ENCODE data around the gene DSTN. TPM values are rescaled to one million over a fixed set of nuclear protein-coding genes. Genes with fewer than 3 reads are reported as not detected.

The DSTN gene
- total RNA-seq, 1 experiment from 2014 or later = 412 TPM

- no peaks in the 10 kb centered on the region for H3K9me3 ChIP-seq (ENCODE audit: control insufficient read depth, insufficient read depth, low read depth, low read length)
- in situ Hi-C loops (cut with HindIII; ENCODE audit: low pct_unique_long_range_greater_than_20kb, low sequenced_read_pairs) (no loop called here), intact Hi-C loops (cut with micrococcal nuclease; ENCODE audit: unreplicated experiment) (no loop called here)
- CTCF ChIA-PET = no interaction called here
- no peaks in the 10 kb centered on the region for H3K36me3 ChIP-seq (ENCODE audit: control insufficient read depth, insufficient read depth, low read length)
- DNase-seq (ENCODE audit: low read depth, low spot score) (no peak), ATAC-seq (peak; percentile 65; the same call in 1 of the 2 replicates)
- POLR2A ChIA-PET = no interaction called here
- H3K27me3 ChIP-seq (ENCODE audit: control insufficient read depth, insufficient read depth, low read length) = no peaks in the 10 kb centered on the region
- H3K4me3 ChIP-seq (ENCODE audit: low read depth in 2 of 2, low read length in 2 of 2) = no peak overlapping the region
- H3K27ac ChIP-seq (ENCODE audit: low read length) = peak overlapping the region; percentile 75
- TF ChIP-seq CTCF (IDR thresholded peaks at IDR 0.05) = no peak
- peak; percentile 74 for TF ChIP-seq TCF7L2 (IDR thresholded peaks at IDR 0.05; ENCODE audit: low read depth, low read length)
- TF ChIP-seq POLR2AphosphoS5 (IDR thresholded peaks at IDR 0.05; ENCODE audit: low read depth, low read length) = peak; percentile 46; the same call in 1 of the 2 replicates
- peaks cover 67% of the 10 kb centered on the region for H3K4me1 ChIP-seq (ENCODE audit: control insufficient read depth, insufficient read depth, low read length)
- no TSS peak for BruUV-seq (replicated peaks)
Measured at GRCh38 chr20:17646209-17646960, 76.5 kb downstream of the DSTN start.

DNA sequence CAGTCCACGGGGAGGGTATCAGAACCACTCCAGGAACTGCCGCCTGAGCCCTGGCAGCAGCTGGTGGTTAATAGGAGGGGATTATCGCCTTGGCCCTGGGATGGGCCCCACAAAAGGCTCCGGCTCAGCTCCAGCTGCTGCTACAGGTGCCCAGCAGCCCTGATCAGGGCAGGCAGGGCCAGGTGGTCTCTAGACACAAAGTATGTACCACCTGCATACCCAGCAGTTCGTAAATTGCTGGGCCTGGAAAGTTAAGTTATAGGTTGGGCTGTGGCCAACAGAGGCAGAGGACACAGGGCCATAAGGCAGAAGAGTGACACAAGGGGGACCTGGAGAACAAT, 77.1 kb downstream of the DSTN start:
- in situ Hi-C loops (cut with HindIII; ENCODE audit: low pct_unique_long_range_greater_than_20kb, low sequenced_read_pairs) = no loop called here
- no TSS peak for BruUV-seq (replicated peaks)
- ATAC-seq (0 out of 2 replicates have a peak, but pooled peaks have one; percentile 3), DNase-seq (ENCODE audit: low read depth, low spot score) (no peak)
- CTCF ChIA-PET = no interaction called here
- intact Hi-C loops (cut with micrococcal nuclease; ENCODE audit: unreplicated experiment) = no loop called here
- peaks cover 73% of the 10 kb centered on the region for H3K4me1 ChIP-seq (ENCODE audit: control insufficient read depth, insufficient read depth, low read length)
- TF ChIP-seq REST (IDR thresholded peaks at IDR 0.05; ENCODE audit: insufficient read depth in 1 of 2, low read depth in 2 of 2, low read length in 1 of 2) = no peak
- no peak for TF ChIP-seq SIN3A (IDR thresholded peaks at IDR 0.05; ENCODE audit: borderline replicate concordance, insufficient read depth, low read depth, low read length)
- no peak overlapping the region for H3K4me3 ChIP-seq (ENCODE audit: low read depth in 2 of 2, low read length in 2 of 2)
- H3K27me3 ChIP-seq (ENCODE audit: control insufficient read depth, insufficient read depth, low read length) = no peaks in the 10 kb centered on the region
- H3K27ac ChIP-seq (ENCODE audit: low read length) = peak overlapping the region; percentile 75
- no peaks in the 10 kb centered on the region for H3K36me3 ChIP-seq (ENCODE audit: control insufficient read depth, insufficient read depth, low read length)
- H3K9me3 ChIP-seq (ENCODE audit: control insufficient read depth, insufficient read depth, low read depth, low read length) = no peaks in the 10 kb centered on the region
- POLR2A ChIA-PET = interaction anchor here (0.6 kb wide), 1 partner anchor 88 kb away, joined by 3 read pairs; no protein-coding TSS in a partner anchor

All from Panc1 (cell line).